HEK293T (cell line): ENCODE data around the gene ETV6.

Experiments
- ARNT ChIP-seq: fragments of 450-650 bp; IDR thresholded peaks from 2 replicates; pipeline ENCODE4 v1.6.1; 2017; ENCODE audit warnings: mild to moderate bottlenecking
- BHLHE40 ChIP-seq: fragments of 450-650 bp; IDR thresholded peaks from 2 replicates; pipeline ENCODE4 v1.6.1; 2016; ENCODE audit warnings: mild to moderate bottlenecking, moderate library complexity, borderline replicate concordance
- CTBP1 ChIP-seq: fragments of 450-650 bp; IDR thresholded peaks from 2 replicates; pipeline ENCODE4 v1.6.1; 2016; ENCODE audit warnings: borderline replicate concordance
- ELF4 ChIP-seq: fragments of 450-650 bp; IDR thresholded peaks from 2 replicates; pipeline ENCODE4 v1.6.1; 2017; ENCODE audit warnings: antibody characterized with exemption
- FOXA1 ChIP-seq: fragments of 450-650 bp; IDR thresholded peaks from 2 replicates; pipeline ENCODE4 v1.6.1; 2016; ENCODE audit warnings: mild to moderate bottlenecking
- FOXK2 ChIP-seq: fragments of 450-650 bp; IDR thresholded peaks from 2 replicates; pipeline ENCODE4 v1.6.1; 2016; ENCODE audit warnings: mild to moderate bottlenecking
- FOXM1 ChIP-seq: fragments of 450-650 bp; IDR thresholded peaks from 2 replicates; pipeline ENCODE4 v1.6.1; 2017; ENCODE audit warnings: mild to moderate bottlenecking, borderline replicate concordance
- NFRKB ChIP-seq: fragments of 450-650 bp; IDR thresholded peaks from 2 replicates; pipeline ENCODE4 v1.6.1; 2016; ENCODE audit warnings: mild to moderate bottlenecking, moderate library complexity
- PKNOX1 ChIP-seq: fragments of 450-650 bp; IDR thresholded peaks from 2 replicates; pipeline ENCODE4 v1.6.1; 2016
- SP1 ChIP-seq: fragments of 450-650 bp; IDR thresholded peaks from 2 replicates; pipeline ENCODE4 v1.6.1; 2017
- SUZ12 ChIP-seq: fragments of 450-650 bp; IDR thresholded peaks from 2 replicates; pipeline ENCODE4 v1.6.1; 2016; ENCODE audit warnings: mild to moderate bottlenecking
- TARDBP ChIP-seq: fragments of 450-650 bp; IDR thresholded peaks from 2 replicates; pipeline ENCODE4 v1.6.1; 2016
- ZNF384 ChIP-seq: fragments of 450-650 bp; IDR thresholded peaks from 2 replicates; pipeline ENCODE4 v1.6.1; 2016

- TF ChIP-seq SUZ12 (no peak), SP1 (no peak), ZNF384 (no peak), FOXM1 (no peak), FOXK2 (no peak), FOXA1 (no peak), PKNOX1 (no peak), ELF4 (no peak), ARNT (no peak), TARDBP (no peak), NFRKB (no peak), BHLHE40 (no peak), CTBP1 (no peak)
Observed at GRCh38 chr12:11673666-11674461, 24.4 kb downstream of the ETV6 start.
